Measurements from ENCODE around the gene MMP12. TPM values are rescaled to one million over a fixed set of nuclear protein-coding genes. Genes with fewer than 3 reads are reported as not detected.

Gene MMP12
- total RNA-seq, 6 experiments from 2014 or later: 0.20 to 1.2 (median 0.31) TPM

DNA sequence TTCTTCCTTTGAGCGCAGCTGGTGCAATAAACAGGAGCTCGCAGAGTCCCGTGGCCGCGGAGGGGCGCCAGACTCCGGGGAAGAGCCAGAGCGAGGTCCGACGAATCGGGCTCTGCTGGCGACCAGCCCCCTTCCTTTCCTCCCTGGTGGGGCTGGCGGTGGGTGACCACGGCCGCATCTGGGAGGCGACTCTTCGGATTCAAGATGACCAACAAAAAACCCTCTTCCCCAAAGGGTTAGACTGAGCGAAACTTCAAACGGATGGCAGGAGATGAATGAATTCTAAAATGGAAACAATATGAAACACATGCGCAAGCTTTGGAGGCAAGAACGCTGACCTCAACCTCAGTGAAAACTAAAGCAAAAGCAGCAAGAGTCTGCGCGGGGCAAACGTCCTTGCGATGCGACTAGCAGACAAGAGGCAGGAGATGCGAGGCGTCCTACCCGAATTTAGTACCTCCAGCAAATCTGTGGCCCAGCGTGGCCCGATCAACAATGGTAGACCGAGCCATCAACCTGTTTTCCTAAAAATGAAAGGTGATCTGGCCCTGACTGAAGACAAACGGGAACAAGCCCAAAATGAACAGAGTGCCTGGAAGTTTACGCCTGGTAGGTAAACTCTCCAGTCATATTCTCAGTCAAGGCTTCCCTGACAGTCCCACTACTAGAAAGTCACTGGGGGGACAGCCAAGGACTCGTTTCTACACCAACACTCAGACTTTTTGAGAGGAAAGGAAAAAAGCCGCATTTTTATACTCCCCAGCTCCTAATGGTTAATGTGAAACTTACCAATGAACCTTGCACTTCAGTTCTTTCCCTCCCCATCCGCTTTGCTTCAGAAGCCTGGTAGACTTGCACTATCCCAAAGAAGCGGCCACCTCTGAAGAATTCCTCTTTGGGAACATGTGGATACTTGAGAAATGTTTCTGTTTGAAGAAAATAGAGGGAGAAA, 43.0 kb downstream of the MMP12 start:
- H3K4me1 Mint-ChIP-seq (ENCODE audit: low read depth): peaks cover 58% of the 10 kb centered on the region
- TF ChIP-seq CTCF (IDR thresholded peaks at IDR 0.05): peak; percentile 92
- peaks cover 3% of the 10 kb centered on the region; the same call in 1 of the 2 replicates for H3K27me3 Mint-ChIP-seq (ENCODE audit: insufficient read depth)
- DNase-seq: peak; percentile 73
- peaks cover 3% of the 10 kb centered on the region; the same call in 1 of the 2 replicates for H3K9me3 Mint-ChIP-seq
- peak overlapping the region; percentile 93 for H3K4me3 Mint-ChIP-seq
- no peaks in the 10 kb centered on the region for H3K36me3 Mint-ChIP-seq (ENCODE audit: low read depth)
- peak overlapping the region; percentile 84 for H3K27ac Mint-ChIP-seq

DNA sequence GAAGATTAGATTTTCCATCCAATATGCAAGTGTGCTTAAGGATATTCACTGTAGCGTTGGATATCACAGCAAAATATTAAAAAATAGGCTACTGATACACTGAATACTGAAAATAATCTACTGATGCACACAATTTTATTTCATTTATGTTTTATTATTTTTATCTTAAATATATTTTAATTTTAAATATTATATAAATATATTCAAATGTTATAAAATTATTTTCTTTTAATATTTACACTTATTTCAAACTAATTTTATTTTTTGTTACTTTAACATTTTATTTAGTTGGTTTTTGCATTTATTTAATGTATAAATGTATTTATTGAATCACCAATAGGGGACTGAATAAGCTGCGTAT, 43.7 kb downstream of the MMP12 start:
- Mint-ChIP-seq H3K27me3 (ENCODE audit: insufficient read depth) (peaks cover 3% of the 10 kb centered on the region), H3K27ac (no peak overlapping the region), H3K36me3 (ENCODE audit: low read depth) (peaks cover 5% of the 10 kb centered on the region; the same call in 1 of the 2 replicates), H3K4me3 (no peak overlapping the region; the same call in none of the 2 replicates), H3K4me1 (ENCODE audit: low read depth) (peaks cover 51% of the 10 kb centered on the region), H3K9me3 (peaks cover 9% of the 10 kb centered on the region)
- DNase-seq: no peak
- TF ChIP-seq CTCF (IDR thresholded peaks at IDR 0.05): no peak

- TF ChIP-seq CTCF (IDR thresholded peaks at IDR 0.05): no peak
- peak overlapping the region; percentile 29 for H3K27ac Mint-ChIP-seq
- H3K27me3 Mint-ChIP-seq (ENCODE audit: insufficient read depth): peaks cover 3% of the 10 kb centered on the region
- H3K9me3 Mint-ChIP-seq: peaks cover 12% of the 10 kb centered on the region
- H3K4me1 Mint-ChIP-seq (ENCODE audit: low read depth): peaks cover 42% of the 10 kb centered on the region
- peak overlapping the region; percentile 55 for H3K4me3 Mint-ChIP-seq
- H3K36me3 Mint-ChIP-seq (ENCODE audit: low read depth): peaks cover 5% of the 10 kb centered on the region; the same call in 1 of the 2 replicates
- peak; percentile 33 for DNase-seq
These were observed 44.6 kb downstream of the MMP12 start for GRCh38 chr11:102830001-102830727.

- TF ChIP-seq CTCF (IDR thresholded peaks at IDR 0.05): no peak
- H3K36me3 Mint-ChIP-seq (ENCODE audit: low read depth): peaks cover 5% of the 10 kb centered on the region; the same call in 1 of the 2 replicates
- H3K4me1 Mint-ChIP-seq (ENCODE audit: low read depth): peaks cover 35% of the 10 kb centered on the region
- H3K4me3 Mint-ChIP-seq: no peak overlapping the region; the same call in 1 of the 2 replicates
- DNase-seq: no peak
- no peak overlapping the region for H3K27ac Mint-ChIP-seq
- H3K27me3 Mint-ChIP-seq (ENCODE audit: insufficient read depth): peaks cover 3% of the 10 kb centered on the region
- peaks cover 12% of the 10 kb centered on the region for H3K9me3 Mint-ChIP-seq
These were observed 45.3 kb downstream of the MMP12 start for GRCh38 chr11:102829316-102830000.

DNA sequence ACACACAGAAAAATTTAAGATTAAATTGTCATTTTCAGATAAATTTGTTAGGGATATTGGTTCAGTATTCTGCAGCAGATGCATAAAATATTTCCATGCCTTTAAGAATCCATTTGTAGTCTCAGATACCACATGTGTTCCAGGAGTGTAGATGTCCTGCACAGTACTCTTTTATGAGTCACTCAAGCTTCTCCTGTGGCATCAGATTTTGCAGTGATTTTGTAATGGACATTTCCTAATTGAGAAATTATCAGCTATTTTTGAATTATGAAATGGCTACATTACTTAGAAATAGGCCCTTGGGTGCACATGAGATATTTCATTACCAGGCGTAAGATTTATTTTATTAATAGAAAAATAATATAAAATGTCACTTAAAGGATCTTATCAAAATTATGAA, 50.2 kb downstream of the MMP12 start:
- Mint-ChIP-seq H3K36me3 (ENCODE audit: low read depth) (peaks cover 5% of the 10 kb centered on the region; the same call in 1 of the 2 replicates), H3K9me3 (peaks cover 12% of the 10 kb centered on the region), H3K27me3 (ENCODE audit: insufficient read depth) (peaks cover 5% of the 10 kb centered on the region)

More for the DNA sequence above, 50.2 kb downstream of the MMP12 start:
- TF ChIP-seq CTCF (IDR thresholded peaks at IDR 0.05): no peak
- DNase-seq: no peak
- no peak overlapping the region for H3K4me3 Mint-ChIP-seq
- H3K4me1 Mint-ChIP-seq (ENCODE audit: low read depth): peaks cover 6% of the 10 kb centered on the region
- no peak overlapping the region for H3K27ac Mint-ChIP-seq

Measured in HFFc6 (cell line).